Vagina (tissue), 2 donors: ENCODE data around the gene CAPN12. TPM values are rescaled to one million over a fixed set of nuclear protein-coding genes. Genes with fewer than 3 reads are reported as not detected.

Experiments used
- DNase-seq, 2 donors: peaks; one replicate each; pipeline ENCODE4 v3.0.0-alpha.2; 2017; ENCODE audit errors: extremely low spot score in 2 of 2
- H3K27ac ChIP-seq: fragments of 200-600 bp; sonication (generic); one replicate; pipeline ENCODE4 v1.5.1; 2019
- H3K27me3 ChIP-seq: fragments of 200-600 bp; sonication (generic); one replicate; pipeline ENCODE4 v1.5.1; 2019
- H3K36me3 ChIP-seq, 2 donors: fragments of 200-600 bp; sonication (generic); one replicate each; pipeline ENCODE4 v1.5.1; 2017 to 2019
- H3K4me1 ChIP-seq: fragments of 200-600 bp; sonication (generic); one replicate; pipeline ENCODE4 v1.5.1; 2019
- H3K4me3 ChIP-seq, 2 donors: fragments of 200-600 bp; sonication (generic); 1 replicate in 1 of 2; 2 replicates in 1 of 2; pipeline ENCODE4 v1.5.1; 2016 to 2019
- H3K9me3 ChIP-seq: fragments of 200-600 bp; sonication (generic); one replicate; pipeline ENCODE4 v1.5.1; 2019
- POLR2A ChIP-seq, 2 donors: fragments of 450-650 bp; IDR thresholded peaks; one replicate each; pipeline ENCODE4 v1.6.1; 2017; ENCODE audit warnings: antibody characterized with exemption in 2 of 2, mild to moderate bottlenecking in 2 of 2, moderate library complexity in 2 of 2
- POLR2AphosphoS5 ChIP-seq, 2 donors: sonication (generic); formaldehyde crosslinking; IDR thresholded peaks; one replicate each; pipeline ENCODE4 v1.9.0; 2017; ENCODE audit warnings: antibody characterized with exemption in 2 of 2, mild to moderate bottlenecking in 2 of 2, low read depth in 1 of 2; ENCODE audit not compliant: insufficient read depth in 1 of 2
- intact Hi-C: fragments of 100-400 bp; cut with DNase I; formaldehyde crosslinking; loops from one replicate; pipeline ENCODE4 v1.15.1; 2023
- total RNA-seq: library from RNA; depleted of rRNA; stranded (reverse); fragments of >200 nt; gene quantifications from one replicate; pipeline ENCODE4 v1.2.3, GENCODE V29; 2016
- TF ChIP-seq, protein P1 (sequence below), 3 experiments: fragments of 450-650 bp in 2 of 3; fragments of 200-600 bp in 1 of 3; sonication (generic) in 1 of 3; IDR thresholded peaks; one replicate each; pipeline ENCODE4 v1.5.1; 2017 to 2019; ENCODE audit warnings: antibody characterized with exemption in 3 of 3, mild to moderate bottlenecking in 2 of 3, moderate library complexity in 2 of 3

CAPN12 gene
- total RNA-seq, 1 donor from 2014 or later = 9.6 TPM

DNA sequence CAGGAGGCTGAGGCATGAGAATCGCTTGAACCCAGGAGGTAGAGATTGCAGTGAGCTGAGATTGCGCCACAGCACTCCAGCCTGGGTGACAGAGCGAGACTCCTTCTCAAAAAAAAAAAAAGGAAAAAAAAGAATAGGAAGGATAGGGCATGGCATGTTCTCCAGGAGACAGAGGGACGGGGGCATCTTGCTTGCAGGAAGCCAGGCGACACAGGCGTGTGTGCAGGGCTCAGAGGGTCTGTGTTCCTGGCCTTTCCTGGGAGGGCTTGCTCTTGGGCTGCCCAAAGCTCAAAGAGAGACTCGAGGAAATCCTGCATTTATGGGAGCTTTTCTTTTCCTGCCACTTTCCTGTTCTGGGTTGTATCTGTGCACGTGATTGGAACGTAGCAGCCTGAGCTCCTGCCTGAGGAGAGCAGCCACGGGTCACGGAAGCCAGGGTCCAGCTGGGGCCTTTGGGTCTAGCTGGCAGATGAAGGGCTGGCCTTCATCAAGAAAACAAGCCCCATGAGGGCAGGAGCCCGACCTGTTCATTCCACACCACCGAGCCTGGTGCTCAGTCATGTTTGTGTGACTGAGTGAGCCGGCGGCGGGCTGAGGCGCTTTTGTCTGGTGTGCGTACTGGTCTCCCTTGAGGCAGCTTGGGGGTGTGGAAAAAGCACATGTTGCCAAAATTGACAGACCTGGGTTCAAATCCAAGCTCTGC lies 44.5 kb downstream of the CAPN12 start:
- no peaks in the 10 kb centered on the region for H3K27me3 ChIP-seq
- no peak overlapping the region for H3K4me3 ChIP-seq
- TF ChIP-seq POLR2A (IDR thresholded peaks at IDR 0.05) (no peak), POLR2AphosphoS5 (IDR thresholded peaks at IDR 0.05; ENCODE audit: insufficient read depth in 1 of 2, low read depth in 1 of 2) (no peak)
- TF ChIP-seq, protein P1, sequence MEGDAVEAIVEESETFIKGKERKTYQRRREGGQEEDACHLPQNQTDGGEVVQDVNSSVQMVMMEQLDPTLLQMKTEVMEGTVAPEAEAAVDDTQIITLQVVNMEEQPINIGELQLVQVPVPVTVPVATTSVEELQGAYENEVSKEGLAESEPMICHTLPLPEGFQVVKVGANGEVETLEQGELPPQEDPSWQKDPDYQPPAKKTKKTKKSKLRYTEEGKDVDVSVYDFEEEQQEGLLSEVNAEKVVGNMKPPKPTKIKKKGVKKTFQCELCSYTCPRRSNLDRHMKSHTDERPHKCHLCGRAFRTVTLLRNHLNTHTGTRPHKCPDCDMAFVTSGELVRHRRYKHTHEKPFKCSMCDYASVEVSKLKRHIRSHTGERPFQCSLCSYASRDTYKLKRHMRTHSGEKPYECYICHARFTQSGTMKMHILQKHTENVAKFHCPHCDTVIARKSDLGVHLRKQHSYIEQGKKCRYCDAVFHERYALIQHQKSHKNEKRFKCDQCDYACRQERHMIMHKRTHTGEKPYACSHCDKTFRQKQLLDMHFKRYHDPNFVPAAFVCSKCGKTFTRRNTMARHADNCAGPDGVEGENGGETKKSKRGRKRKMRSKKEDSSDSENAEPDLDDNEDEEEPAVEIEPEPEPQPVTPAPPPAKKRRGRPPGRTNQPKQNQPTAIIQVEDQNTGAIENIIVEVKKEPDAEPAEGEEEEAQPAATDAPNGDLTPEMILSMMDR (IDR thresholded peaks at IDR 0.05) = no peak
- peak overlapping the region; percentile 52 for H3K27ac ChIP-seq
- no peaks in the 10 kb centered on the region for H3K9me3 ChIP-seq
- intact Hi-C loops = loop anchor here (5.0 kb wide), 1 partner anchor 52 kb away; the partner anchor contains the start of gene ACTN4
- peaks cover 72% of the 10 kb centered on the region for H3K4me1 ChIP-seq
- DNase-seq = no peak
- peaks cover 0 to 30% of the 10 kb centered on the region in 2 donors for H3K36me3 ChIP-seq

DNA sequence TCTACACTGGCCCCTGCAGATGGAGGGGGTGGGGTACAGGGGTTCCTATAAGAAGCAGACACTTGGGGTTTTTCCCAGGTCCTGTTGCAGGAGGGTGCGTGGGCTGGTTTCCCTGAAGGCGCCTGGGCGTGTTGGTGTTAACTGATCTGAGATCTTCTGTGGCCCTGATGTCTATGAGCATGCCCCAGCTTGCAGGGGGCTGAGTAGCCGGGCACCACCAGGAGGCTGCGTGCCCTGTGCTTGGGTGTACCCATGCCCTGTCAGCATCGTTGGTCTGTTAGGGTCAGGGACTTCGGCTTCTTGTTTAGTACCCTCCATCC lies 45.3 kb downstream of the CAPN12 start:
- H3K9me3 ChIP-seq = no peaks in the 10 kb centered on the region
- TF ChIP-seq POLR2AphosphoS5 (IDR thresholded peaks at IDR 0.05; ENCODE audit: insufficient read depth in 1 of 2, low read depth in 1 of 2) (no peak), POLR2A (IDR thresholded peaks at IDR 0.05) (no peak)
- TF ChIP-seq, protein P1 (IDR thresholded peaks at IDR 0.05) = no peak
- peak overlapping the region; percentile 52 for H3K27ac ChIP-seq
- intact Hi-C loops = no loop called here
- DNase-seq = no peak
- H3K36me3 ChIP-seq = peaks cover 0 to 22% of the 10 kb centered on the region in 2 donors
- peaks cover 80% of the 10 kb centered on the region for H3K4me1 ChIP-seq
- no peaks in the 10 kb centered on the region for H3K27me3 ChIP-seq
- no peak overlapping the region for H3K4me3 ChIP-seq

DNA sequence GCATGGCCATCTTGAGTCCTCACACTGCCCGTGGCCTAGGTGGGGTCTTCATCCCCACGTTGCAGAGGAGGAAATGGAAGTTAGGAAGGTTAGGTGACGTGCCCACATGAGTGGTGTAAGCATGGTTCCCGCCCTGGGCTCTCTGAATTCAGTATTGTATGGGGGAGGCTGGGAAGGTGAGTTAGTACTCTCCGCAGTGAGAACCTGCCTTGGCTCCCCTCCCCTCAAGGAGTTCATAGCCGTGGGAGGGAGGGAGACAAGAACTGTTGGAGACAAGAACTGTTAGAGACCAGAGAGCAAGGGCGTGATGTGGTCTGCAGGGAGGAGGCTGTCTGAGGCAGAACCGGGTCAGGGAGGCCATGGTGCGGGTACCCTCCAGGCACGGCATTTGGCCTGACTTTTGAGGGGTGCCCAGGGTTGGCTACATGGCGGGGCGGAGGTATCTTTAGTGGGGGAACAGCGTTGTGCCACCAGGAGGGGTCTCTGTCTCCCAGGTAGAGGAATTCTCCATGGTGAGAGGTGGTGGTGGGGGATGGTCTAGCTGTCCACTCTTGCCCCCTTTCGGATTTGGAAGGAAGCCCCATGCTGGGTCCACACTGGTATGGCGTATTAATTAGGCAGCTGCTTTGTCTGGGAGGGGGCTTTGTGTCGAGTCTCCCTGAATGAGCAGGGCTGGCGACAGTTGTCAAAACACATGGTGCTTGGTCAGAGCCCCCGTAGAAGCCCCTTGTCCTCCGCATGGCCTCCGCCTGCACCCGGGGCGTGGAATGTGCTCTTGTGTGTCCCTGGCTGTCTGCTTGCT lies 45.8 kb downstream of the CAPN12 start:
- peak overlapping the region; percentile 52 for H3K27ac ChIP-seq
- intact Hi-C loops = no loop called here
- peaks cover 0 to 17% of the 10 kb centered on the region in 2 donors for H3K36me3 ChIP-seq
- TF ChIP-seq, protein P1 (IDR thresholded peaks at IDR 0.05) = no peak
- TF ChIP-seq POLR2A (IDR thresholded peaks at IDR 0.05) (no peak), POLR2AphosphoS5 (IDR thresholded peaks at IDR 0.05; ENCODE audit: insufficient read depth in 1 of 2, low read depth in 1 of 2) (no peak)
- H3K27me3 ChIP-seq = no peaks in the 10 kb centered on the region
- H3K4me1 ChIP-seq = peaks cover 86% of the 10 kb centered on the region
- H3K4me3 ChIP-seq = no peak overlapping the region
- no peaks in the 10 kb centered on the region for H3K9me3 ChIP-seq
- no peak for DNase-seq

DNA sequence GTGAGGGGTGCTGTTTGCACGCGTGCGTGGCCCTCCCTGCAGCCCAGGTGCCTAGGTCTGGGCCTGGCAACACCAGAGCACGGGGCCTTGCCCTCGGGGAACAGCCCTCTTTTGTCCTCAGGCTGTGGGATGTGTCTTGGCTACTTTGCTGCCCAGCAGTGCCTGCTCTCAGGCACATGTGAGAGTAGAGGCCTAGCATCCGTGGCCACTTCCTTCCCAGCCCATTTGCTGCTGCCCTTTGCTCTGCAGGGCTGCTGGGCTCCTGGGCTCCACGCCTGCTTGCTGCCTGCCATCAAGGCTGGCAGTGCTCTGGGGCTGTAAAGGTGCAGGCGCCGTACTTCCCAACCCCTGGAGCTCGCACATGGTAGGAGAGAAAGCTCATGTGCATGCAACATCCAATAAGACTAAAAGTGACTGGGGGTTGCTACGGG lies 46.6 kb downstream of the CAPN12 start:
- no peak for TF ChIP-seq POLR2AphosphoS5 (IDR thresholded peaks at IDR 0.05; ENCODE audit: insufficient read depth in 1 of 2, low read depth in 1 of 2)
- no peak for TF ChIP-seq POLR2A (IDR thresholded peaks at IDR 0.05)
- TF ChIP-seq, protein P1 (IDR thresholded peaks at IDR 0.05) = no peak
- intact Hi-C loops = no loop called here
- no peaks in the 10 kb centered on the region for H3K9me3 ChIP-seq
- DNase-seq = no peak
- peaks cover 92% of the 10 kb centered on the region for H3K4me1 ChIP-seq
- H3K27me3 ChIP-seq = no peaks in the 10 kb centered on the region
- H3K4me3 ChIP-seq = no peak overlapping the region
- H3K36me3 ChIP-seq = peaks cover 0 to 14% of the 10 kb centered on the region in 2 donors
- peak overlapping the region; percentile 52 for H3K27ac ChIP-seq
